Large intestine (tissue), 3 donors: ENCODE results near the gene DR1. TPM values are rescaled to one million over a fixed set of nuclear protein-coding genes. Genes with fewer than 3 reads are reported as not detected.

Experiments
- DNase-seq, 2 donors: peaks; one replicate each; pipeline versions ENCODE4 v3.0.0 to v3.0.0-alpha.2; 2013
- H3K27ac ChIP-seq: one replicate; pipeline ENCODE4 v1.5.1; 2013; ENCODE audit warnings: low read length
- H3K27me3 ChIP-seq: 2 replicates; pipeline ENCODE4 v1.6.1; 2013; ENCODE audit warnings: low read length; ENCODE audit not compliant: control insufficient read depth, insufficient read depth
- H3K36me3 ChIP-seq: 2 replicates; pipeline ENCODE4 v1.6.1; 2013; ENCODE audit warnings: low read length; ENCODE audit not compliant: control insufficient read depth, insufficient read depth
- H3K4me1 ChIP-seq: one replicate; pipeline ENCODE4 v1.6.1; 2013; ENCODE audit warnings: low read length; ENCODE audit not compliant: control insufficient read depth, insufficient read depth
- H3K4me3 ChIP-seq: one replicate; pipeline ENCODE4 v1.5.1; 2013; ENCODE audit warnings: low read length
- H3K9me3 ChIP-seq: one replicate; pipeline ENCODE4 v1.6.1; 2013; ENCODE audit warnings: mild to moderate bottlenecking, low read depth, low read length, moderate library complexity; ENCODE audit not compliant: control insufficient read depth
- WGBS: methylation state at CpG from one replicate; pipeline ENCODE4 v1.1.5; 2013; ENCODE audit warnings: low lambda C conversion rate; ENCODE audit not compliant: insufficient coverage; 5-methylcytosine and 5-hydroxymethylcytosine counted together
- polyA plus RNA-seq: library from polyadenylated mRNA; unstranded; fragments of 120-200 nt; gene quantifications from one replicate; pipeline ENCODE4 v1.2.1, GENCODE V29; 2013

The DR1 gene
- polyA plus RNA-seq, 1 donor = 42.1 TPM

- Histone ChIP-seq H3K27me3 (no peaks in the 10 kb centered on the region), H3K27ac (no peak overlapping the region), H3K4me3 (no peak overlapping the region), H3K9me3 (no peaks in the 10 kb centered on the region), H3K4me1 (no peaks in the 10 kb centered on the region), H3K36me3 (no peaks in the 10 kb centered on the region)
- no CpG with 5 or more reads among the region's 2 CpGs for WGBS
- DNase-seq = no peak
These were observed 70.5 kb downstream of the DR1 start for GRCh38 chr1:93416183-93416582.

Other genes with a start within 250 kb of the DR1 start
- 44.4 TPM for gene TMED5, start 165.5 kb upstream of the DR1 start, polyA plus RNA-seq
- 6.4 TPM for gene CCDC18, start 165.2 kb upstream of the DR1 start, polyA plus RNA-seq
- gene FNBP1L, start 102.2 kb downstream of the DR1 start, polyA plus RNA-seq = 79.5 TPM